ENCODE measurements around the gene SYNDIG1.

The SYNDIG1 gene

DNA sequence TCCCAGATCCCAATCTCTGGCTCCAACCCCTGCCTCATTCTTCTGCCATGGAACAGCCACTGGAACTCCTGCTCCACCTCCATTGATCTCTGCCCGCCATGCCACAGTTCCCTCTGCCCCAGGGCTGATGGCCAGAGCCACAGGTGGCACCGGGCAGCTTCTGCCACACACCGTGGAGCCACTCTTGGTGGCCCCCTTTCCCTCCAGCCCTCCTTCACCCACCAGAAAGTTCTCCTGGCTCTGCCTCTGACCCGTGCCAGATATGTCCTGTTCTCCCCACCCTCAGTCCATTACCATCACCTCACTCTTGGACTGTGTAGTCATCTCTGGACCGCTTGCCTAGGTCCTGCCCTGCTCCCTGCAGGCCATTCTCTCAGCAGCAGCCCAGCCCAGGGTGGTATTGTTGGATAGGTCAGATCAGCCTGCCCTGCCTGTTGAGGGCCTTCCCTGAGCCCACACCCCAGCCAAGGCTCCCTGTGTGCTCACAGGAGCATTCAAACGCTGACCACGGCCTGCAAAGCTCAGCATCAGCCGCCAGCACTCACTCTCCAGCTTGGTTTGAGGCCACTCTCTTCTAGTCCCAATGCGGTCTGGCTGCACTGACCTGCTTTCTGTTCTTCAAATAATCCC lies 16.8 kb upstream of the SYNDIG1 start:
- peaks cover 7% of the 10 kb centered on the region for H3K27me3 Mint-ChIP-seq (ENCODE audit: low read depth)
- H3K4me3 Mint-ChIP-seq: no peak overlapping the region
- H3K27ac Mint-ChIP-seq: no peak overlapping the region
- H3K4me1 Mint-ChIP-seq (ENCODE audit: low read depth): peaks cover 6% of the 10 kb centered on the region
- H3K36me3 Mint-ChIP-seq (ENCODE audit: low read depth): no peaks in the 10 kb centered on the region
- H3K9me3 Mint-ChIP-seq: no peaks in the 10 kb centered on the region
- no peak for DNase-seq (ENCODE audit: low spot score)

DNA sequence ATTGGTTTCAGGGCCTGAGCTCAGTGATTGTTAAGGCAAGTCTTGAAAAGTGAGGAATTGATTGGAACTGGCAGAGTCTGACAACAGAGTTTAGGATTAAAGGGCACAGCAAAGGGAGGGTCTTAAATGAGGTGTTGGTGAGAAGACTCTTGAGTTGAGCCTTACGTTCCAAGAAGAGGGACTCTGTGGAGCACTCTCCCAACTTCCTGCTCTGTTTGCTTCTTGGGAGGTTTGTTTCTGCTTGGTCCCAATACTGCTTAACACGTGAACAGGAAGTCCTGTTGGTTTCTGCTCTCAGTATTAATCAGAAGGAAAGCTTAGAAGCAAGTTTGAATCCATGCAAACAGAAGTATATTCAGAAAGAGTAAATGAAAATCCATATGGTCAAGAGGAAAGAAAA lies 15.6 kb upstream of the SYNDIG1 start:
- no peak overlapping the region for H3K4me3 Mint-ChIP-seq
- no peaks in the 10 kb centered on the region for H3K36me3 Mint-ChIP-seq (ENCODE audit: low read depth)
- peaks cover 6% of the 10 kb centered on the region for H3K4me1 Mint-ChIP-seq (ENCODE audit: low read depth)
- no peak overlapping the region for H3K27ac Mint-ChIP-seq
- H3K27me3 Mint-ChIP-seq (ENCODE audit: low read depth): peaks cover 10% of the 10 kb centered on the region
- DNase-seq (ENCODE audit: low spot score): no peak
- H3K9me3 Mint-ChIP-seq: no peaks in the 10 kb centered on the region

DNA sequence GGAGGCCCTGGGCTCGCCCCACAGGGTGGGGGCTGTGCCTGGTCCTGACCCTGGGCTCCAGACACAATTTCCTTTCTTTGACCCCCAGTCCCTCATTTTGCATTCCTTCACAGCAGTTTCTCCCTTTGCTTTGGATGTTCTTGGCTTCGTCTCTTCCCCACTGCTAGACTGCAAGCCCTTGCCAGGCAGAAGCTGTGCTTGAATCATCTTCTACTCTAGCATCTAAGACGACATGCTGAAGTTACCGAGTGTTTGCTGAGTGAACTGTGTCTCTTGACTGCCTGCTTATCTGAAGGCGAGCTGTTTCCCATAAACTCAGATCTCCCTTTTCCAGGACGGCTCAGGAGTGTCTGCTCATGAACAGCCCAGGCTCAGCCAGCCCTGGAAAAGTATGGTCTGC lies 14.3 kb upstream of the SYNDIG1 start:
- H3K4me1 Mint-ChIP-seq (ENCODE audit: low read depth): peaks cover 6% of the 10 kb centered on the region

DNA sequence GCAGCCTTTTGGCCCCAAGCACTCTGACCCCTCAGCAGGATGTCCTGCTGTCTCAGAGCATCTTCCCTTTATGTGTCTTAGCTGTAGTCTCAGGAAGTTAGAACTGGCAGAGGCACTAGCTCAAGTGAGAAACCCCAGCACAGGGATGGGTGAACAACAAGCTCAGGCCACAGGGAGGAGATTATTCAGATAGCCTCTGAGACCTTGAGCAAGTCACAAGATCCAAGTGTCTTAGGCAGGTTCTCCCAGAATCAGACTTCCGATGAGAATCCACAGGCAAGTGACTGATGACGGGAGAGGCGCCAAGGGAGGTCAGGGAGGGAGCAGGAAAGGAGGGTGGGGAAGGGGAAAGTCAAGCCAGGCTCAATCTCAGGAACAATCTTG lies 13.0 kb upstream of the SYNDIG1 start:
- no peak for DNase-seq (ENCODE audit: low spot score)
- H3K4me3 Mint-ChIP-seq: no peak overlapping the region
- H3K9me3 Mint-ChIP-seq: no peaks in the 10 kb centered on the region
- peaks cover 6% of the 10 kb centered on the region for H3K4me1 Mint-ChIP-seq (ENCODE audit: low read depth)
- H3K27me3 Mint-ChIP-seq (ENCODE audit: low read depth): peaks cover 10% of the 10 kb centered on the region
- H3K27ac Mint-ChIP-seq: no peak overlapping the region
- H3K36me3 Mint-ChIP-seq (ENCODE audit: low read depth): no peaks in the 10 kb centered on the region

More for the DNA sequence above, 14.3 kb upstream of the SYNDIG1 start:
- H3K27me3 Mint-ChIP-seq (ENCODE audit: low read depth): peaks cover 10% of the 10 kb centered on the region
- H3K4me3 Mint-ChIP-seq: no peak overlapping the region
- H3K36me3 Mint-ChIP-seq (ENCODE audit: low read depth): no peaks in the 10 kb centered on the region
- no peak overlapping the region for H3K27ac Mint-ChIP-seq
- no peaks in the 10 kb centered on the region for H3K9me3 Mint-ChIP-seq
- DNase-seq (ENCODE audit: low spot score): no peak

DNA sequence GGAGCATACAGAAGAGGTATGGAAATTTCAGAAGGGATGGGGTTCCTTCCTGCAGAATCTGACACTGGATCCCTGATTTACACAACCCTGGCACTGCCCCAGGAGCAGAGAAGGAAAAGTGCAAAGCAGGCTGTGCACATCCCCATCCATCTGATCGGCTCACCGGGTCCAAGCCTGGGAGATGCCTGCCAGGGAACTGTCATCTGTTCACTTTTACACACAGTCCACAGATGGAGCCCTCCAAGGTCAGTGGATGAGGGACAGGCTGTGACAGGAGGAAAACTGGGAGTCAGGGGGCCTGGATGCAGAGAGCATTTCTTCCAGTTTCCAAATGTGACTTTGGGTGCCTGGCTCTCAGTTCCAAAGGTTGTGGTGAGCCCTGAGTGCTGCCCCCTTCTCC lies 11.0 kb upstream of the SYNDIG1 start:
- H3K27me3 Mint-ChIP-seq (ENCODE audit: low read depth): peaks cover 12% of the 10 kb centered on the region
- peaks cover 6% of the 10 kb centered on the region for H3K4me1 Mint-ChIP-seq (ENCODE audit: low read depth)
- no peak for DNase-seq (ENCODE audit: low spot score)
- H3K27ac Mint-ChIP-seq: no peak overlapping the region
- H3K4me3 Mint-ChIP-seq: no peak overlapping the region
- H3K36me3 Mint-ChIP-seq (ENCODE audit: low read depth): no peaks in the 10 kb centered on the region
- H3K9me3 Mint-ChIP-seq: no peaks in the 10 kb centered on the region

DNA sequence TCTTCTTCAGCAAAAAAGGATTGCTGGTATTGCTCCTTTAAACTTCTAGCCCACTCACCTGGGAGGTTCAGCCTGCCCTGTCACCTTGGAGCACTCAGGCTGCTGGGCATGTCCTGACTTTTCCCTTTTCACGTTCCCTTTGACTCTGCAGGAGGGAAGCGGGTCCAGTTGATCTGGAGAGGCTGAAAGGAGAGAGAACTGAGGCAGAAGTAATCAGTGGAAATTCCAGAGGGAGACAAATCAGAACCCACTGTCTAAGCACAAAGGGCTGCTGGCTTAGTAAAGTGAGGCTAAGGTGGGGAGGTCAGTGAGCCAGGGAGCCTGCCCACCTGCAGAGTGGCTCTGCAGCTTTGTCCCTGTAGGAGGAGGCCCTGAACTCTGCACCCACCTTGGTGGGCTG lies 9.7 kb upstream of the SYNDIG1 start:
- DNase-seq (ENCODE audit: low spot score): no peak
- Mint-ChIP-seq H3K27me3 (ENCODE audit: low read depth) (peaks cover 16% of the 10 kb centered on the region), H3K4me3 (no peak overlapping the region), H3K9me3 (no peaks in the 10 kb centered on the region), H3K27ac (no peak overlapping the region), H3K4me1 (ENCODE audit: low read depth) (no peaks in the 10 kb centered on the region), H3K36me3 (ENCODE audit: low read depth) (no peaks in the 10 kb centered on the region)

DNA sequence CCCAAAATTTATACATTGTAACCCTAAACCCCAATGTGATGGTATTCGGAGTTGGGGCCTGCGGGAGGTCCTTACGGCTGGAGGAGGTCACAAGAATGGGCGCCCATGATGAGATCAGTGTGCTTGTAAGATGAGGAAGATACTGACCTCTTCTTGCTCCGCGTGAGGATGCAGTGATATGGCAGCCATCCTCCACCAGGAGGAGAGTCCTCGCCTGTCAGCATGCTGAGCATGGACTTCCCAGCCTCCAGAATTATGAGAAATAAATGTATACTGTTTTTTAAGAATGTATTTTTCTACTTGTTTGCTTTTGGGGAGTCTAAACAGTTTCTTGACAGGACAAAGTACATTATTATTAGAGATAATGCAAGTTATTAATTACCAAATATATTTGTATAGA lies 8.7 kb upstream of the SYNDIG1 start:
- H3K27ac Mint-ChIP-seq: no peak overlapping the region
- no peaks in the 10 kb centered on the region for H3K4me1 Mint-ChIP-seq (ENCODE audit: low read depth)

DNA sequence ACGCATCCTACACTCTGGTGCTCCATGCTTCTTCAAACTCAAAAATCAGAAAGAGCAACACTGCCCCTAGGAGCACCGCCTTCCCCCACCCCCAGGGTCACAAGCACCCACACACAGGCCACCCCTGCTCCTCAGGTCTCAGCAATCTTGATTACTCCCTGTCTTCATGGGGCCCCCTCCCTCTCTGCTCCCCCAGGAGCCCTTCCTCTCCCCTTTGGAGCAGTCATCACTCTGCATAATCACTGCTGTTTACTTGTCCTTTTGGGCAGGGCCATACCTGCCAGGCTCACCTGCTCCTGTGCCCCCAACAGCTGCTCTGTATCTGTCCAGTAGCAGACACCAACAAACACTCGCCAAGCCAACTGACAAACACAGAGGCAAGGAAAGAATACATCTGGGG lies 7.6 kb upstream of the SYNDIG1 start:
- H3K4me1 Mint-ChIP-seq (ENCODE audit: low read depth): no peaks in the 10 kb centered on the region
- no peak for DNase-seq (ENCODE audit: low spot score)
- H3K9me3 Mint-ChIP-seq: no peaks in the 10 kb centered on the region
- H3K4me3 Mint-ChIP-seq: no peak overlapping the region
- peaks cover 26% of the 10 kb centered on the region for H3K27me3 Mint-ChIP-seq (ENCODE audit: low read depth)
- H3K27ac Mint-ChIP-seq: no peak overlapping the region
- no peaks in the 10 kb centered on the region for H3K36me3 Mint-ChIP-seq (ENCODE audit: low read depth)

More for the DNA sequence above, 8.7 kb upstream of the SYNDIG1 start:
- no peaks in the 10 kb centered on the region for H3K36me3 Mint-ChIP-seq (ENCODE audit: low read depth)
- no peak for DNase-seq (ENCODE audit: low spot score)
- no peak overlapping the region for H3K4me3 Mint-ChIP-seq
- peaks cover 22% of the 10 kb centered on the region for H3K27me3 Mint-ChIP-seq (ENCODE audit: low read depth)
- H3K9me3 Mint-ChIP-seq: no peaks in the 10 kb centered on the region

DNA sequence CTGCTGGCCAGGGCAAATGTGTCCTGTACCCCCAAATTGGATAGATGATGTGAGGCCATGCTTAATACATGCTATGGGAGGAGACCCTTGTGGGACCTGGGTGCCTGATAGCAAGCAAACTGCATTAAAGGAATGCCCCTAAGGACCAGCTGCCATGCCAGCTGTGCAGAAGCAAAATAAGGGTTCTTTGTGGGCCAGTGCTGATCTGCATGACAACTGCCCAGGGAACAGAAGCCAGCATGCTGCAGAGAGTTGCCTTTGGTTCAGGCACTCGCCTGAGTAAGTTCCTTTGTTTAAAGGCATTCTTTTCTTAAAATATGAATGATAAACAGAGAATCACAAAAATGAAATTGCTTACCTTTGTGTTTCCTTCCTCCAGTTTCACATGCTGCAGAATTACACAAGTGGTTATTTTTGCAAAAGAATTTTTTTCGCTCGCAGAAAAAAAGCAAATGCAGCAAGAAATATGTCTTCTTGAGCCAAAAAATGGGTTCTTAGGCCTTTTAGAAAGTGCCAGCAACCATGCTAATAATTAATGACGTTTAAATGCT lies 6.9 kb upstream of the SYNDIG1 start:
- Mint-ChIP-seq H3K4me1 (ENCODE audit: low read depth) (no peaks in the 10 kb centered on the region), H3K27ac (no peak overlapping the region), H3K9me3 (no peaks in the 10 kb centered on the region), H3K27me3 (ENCODE audit: low read depth) (peaks cover 27% of the 10 kb centered on the region), H3K4me3 (no peak overlapping the region), H3K36me3 (ENCODE audit: low read depth) (no peaks in the 10 kb centered on the region)
- DNase-seq (ENCODE audit: low spot score): no peak

DNA sequence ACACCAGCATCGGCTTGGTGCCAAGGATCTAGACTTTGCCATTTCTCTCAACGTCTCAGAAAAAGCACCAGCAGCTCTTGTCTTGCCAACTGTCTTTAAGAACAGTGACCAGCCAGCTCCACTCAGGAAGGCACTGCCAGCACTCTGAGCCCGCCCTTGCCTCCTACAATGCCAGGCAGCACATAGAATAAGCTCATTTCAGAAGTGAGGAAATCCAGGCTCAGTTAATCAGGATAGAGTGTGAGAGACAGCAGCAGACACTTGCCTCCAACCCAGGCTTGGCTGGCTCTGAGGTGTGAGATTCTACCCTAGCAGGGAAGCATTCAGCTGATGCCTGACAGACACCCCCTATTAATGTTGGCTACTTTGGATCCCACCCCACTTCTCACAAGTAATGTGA lies 4.3 kb upstream of the SYNDIG1 start:
- Mint-ChIP-seq H3K36me3 (ENCODE audit: low read depth) (no peaks in the 10 kb centered on the region), H3K27me3 (ENCODE audit: low read depth) (peaks cover 41% of the 10 kb centered on the region), H3K4me3 (no peak overlapping the region), H3K9me3 (no peaks in the 10 kb centered on the region), H3K4me1 (ENCODE audit: low read depth) (no peaks in the 10 kb centered on the region), H3K27ac (no peak overlapping the region)
- DNase-seq (ENCODE audit: low spot score): no peak

DNA sequence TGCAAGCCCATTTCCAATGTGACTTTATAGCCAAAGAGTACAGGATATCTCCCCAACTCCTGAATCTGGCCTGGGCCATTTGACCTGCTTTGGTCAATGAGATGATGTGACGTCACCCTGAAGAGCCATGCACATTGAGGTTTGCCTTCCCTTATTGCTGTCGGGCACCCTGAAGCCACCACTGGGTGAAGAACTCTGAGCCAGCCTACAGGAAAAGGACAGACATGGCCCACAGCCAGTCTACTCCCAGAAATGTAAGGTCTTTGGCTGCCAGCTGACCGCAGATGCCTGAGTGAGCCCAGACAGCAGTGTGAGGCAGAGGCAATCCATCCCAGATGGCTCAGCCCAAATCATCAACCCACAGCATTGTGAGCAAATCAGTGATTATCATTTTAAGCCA lies 3.7 kb upstream of the SYNDIG1 start:
- Mint-ChIP-seq H3K27me3 (ENCODE audit: low read depth) (peaks cover 47% of the 10 kb centered on the region), H3K27ac (no peak overlapping the region), H3K4me3 (no peak overlapping the region), H3K36me3 (ENCODE audit: low read depth) (no peaks in the 10 kb centered on the region), H3K9me3 (no peaks in the 10 kb centered on the region), H3K4me1 (ENCODE audit: low read depth) (no peaks in the 10 kb centered on the region)
- DNase-seq (ENCODE audit: low spot score): no peak

DNA sequence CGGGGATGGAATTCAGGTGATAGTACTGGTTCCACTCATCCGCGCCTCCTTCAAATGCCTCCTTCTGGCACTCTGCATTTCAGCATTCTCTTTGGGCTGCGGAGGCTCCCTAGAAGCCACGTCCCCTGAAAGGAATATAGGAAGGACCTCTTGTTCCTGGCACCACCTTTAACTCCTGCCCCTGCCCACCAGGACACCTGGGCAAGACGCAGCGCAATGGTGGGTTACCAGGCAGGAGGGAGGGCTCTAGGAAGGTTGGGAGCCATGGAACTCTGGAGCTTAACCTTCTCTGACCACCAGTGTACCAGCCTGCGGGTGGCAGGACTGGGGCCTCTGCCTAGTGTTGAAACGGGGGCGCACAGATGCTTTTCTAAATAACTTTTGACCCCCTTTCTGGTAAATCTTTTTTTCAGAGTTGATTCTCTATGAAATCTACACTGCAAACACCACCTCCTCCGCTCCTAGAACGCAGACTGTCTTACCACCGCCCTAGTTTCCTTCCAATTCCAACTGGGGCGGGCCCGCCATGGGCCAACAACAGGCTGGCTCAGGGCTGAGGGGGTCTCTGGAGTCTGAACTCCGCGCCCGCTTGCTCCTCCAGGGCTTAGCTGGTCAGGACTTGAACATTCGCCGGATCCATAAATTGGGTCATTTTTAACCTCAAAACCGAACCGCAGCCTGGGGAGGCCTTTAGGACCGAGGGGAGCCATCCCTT lies 871 bp upstream of the SYNDIG1 start:
- H3K4me1 Mint-ChIP-seq (ENCODE audit: low read depth): peaks cover 2% of the 10 kb centered on the region
- no peaks in the 10 kb centered on the region for H3K36me3 Mint-ChIP-seq (ENCODE audit: low read depth)
- H3K4me3 Mint-ChIP-seq: no peak overlapping the region
- H3K27me3 Mint-ChIP-seq (ENCODE audit: low read depth): peaks cover 66% of the 10 kb centered on the region
- H3K27ac Mint-ChIP-seq: no peak overlapping the region
- H3K9me3 Mint-ChIP-seq: no peaks in the 10 kb centered on the region
- DNase-seq (ENCODE audit: low spot score): no peak

DNA sequence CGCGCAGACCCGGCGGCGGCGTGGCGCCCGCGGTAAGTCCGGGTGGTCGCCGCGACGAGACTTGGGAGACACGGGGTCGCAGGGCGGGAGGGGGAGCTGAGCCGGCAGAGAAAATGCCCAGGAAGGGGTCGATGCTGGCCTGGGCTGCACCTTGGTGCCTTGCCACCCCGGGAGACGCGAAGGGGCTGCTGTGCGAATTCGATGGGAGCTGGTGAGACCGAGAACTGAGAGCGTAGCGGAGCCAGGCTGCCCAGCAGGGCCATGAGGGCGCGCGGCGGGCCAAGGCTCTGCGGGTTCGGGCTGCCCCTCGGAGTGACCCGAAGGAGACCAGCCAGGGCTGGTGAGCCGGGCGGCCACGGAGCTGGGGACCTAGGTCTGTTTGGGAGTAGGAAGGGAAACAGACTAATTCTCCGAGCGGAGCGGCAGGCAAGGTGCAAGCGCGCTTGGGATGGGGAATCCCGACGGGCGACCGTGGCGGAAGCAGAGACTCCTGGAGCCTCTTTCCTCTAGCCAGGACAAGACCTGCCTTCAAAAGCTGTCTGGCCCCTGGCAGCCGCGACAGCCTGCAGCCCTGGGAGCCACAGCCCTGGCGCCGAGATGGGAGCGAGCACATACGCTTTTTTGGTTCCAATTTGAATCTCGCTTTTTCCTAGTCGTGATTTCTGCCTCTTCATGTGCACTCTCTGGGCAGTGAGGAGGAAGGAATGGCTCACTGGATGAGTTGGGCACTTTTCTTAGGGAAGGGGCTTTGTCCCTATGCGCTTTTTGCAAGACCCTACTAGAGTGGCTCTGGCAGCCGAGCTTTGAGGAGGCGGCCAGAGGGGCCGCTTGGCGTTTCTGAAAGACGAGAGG lies 691 bp downstream of the SYNDIG1 start:
- Mint-ChIP-seq H3K4me1 (ENCODE audit: low read depth) (peaks cover 2% of the 10 kb centered on the region), H3K27me3 (ENCODE audit: low read depth) (peaks cover 66% of the 10 kb centered on the region), H3K9me3 (no peaks in the 10 kb centered on the region), H3K36me3 (ENCODE audit: low read depth) (no peaks in the 10 kb centered on the region), H3K4me3 (no peak overlapping the region), H3K27ac (no peak overlapping the region)
- no peak for DNase-seq (ENCODE audit: low spot score)

Measured in T-helper 2 cell treated with Interferon-gamma antibody and Interleukin-4, amounts not matched to agents 5 μg/mL and 100 μg/mL, for 36 hours (primary cell).